NT2/D1 (cell line): ENCODE data around the gene PNKP.

Experiments used
- DNase-seq: peaks from one replicate; pipeline ENCODE4 v3.0.0-alpha.2; 2011; ENCODE audit warnings: low read depth, low spot score
- H3K27me3 ChIP-seq: 2 replicates; pipeline ENCODE4 v1.6.0; 2011; ENCODE audit warnings: mild to moderate bottlenecking; ENCODE audit not compliant: insufficient read length, insufficient read depth
- H3K36me3 ChIP-seq: 2 replicates; pipeline ENCODE4 v1.6.1; 2011; ENCODE audit warnings: mild to moderate bottlenecking, low read length, mixed read lengths; ENCODE audit not compliant: insufficient read depth, insufficient read length
- H3K4me1 ChIP-seq: 2 replicates; pipeline ENCODE4 v1.5.1; 2011; ENCODE audit not compliant: insufficient read depth, insufficient read length
- H3K4me3 ChIP-seq: 2 replicates; pipeline ENCODE4 v1.5.1; 2011; ENCODE audit warnings: low read depth; ENCODE audit not compliant: insufficient read length
- H3K9ac ChIP-seq: 2 replicates; pipeline ENCODE4 v1.6.0; 2011; ENCODE audit warnings: low read depth; ENCODE audit not compliant: insufficient read length
- H3K9me3 ChIP-seq: 2 replicates; pipeline ENCODE4 v1.5.1; 2011; ENCODE audit warnings: mild to moderate bottlenecking, low read length; ENCODE audit not compliant: insufficient read depth
- SUZ12 ChIP-seq: IDR thresholded peaks from 2 replicates; pipeline ENCODE4 v1.6.1; 2011; ENCODE audit not compliant: insufficient read length, insufficient read depth; ENCODE audit errors: extremely low read depth
- YY1 ChIP-seq: IDR thresholded peaks from 2 replicates; pipeline ENCODE4 v1.6.1; 2011; ENCODE audit not compliant: insufficient read length, insufficient read depth
- ZNF274 ChIP-seq: IDR thresholded peaks from 2 replicates; pipeline ENCODE4 v1.6.1; 2011; ENCODE audit warnings: mild to moderate bottlenecking, low read depth, low read length

PNKP gene

DNA sequence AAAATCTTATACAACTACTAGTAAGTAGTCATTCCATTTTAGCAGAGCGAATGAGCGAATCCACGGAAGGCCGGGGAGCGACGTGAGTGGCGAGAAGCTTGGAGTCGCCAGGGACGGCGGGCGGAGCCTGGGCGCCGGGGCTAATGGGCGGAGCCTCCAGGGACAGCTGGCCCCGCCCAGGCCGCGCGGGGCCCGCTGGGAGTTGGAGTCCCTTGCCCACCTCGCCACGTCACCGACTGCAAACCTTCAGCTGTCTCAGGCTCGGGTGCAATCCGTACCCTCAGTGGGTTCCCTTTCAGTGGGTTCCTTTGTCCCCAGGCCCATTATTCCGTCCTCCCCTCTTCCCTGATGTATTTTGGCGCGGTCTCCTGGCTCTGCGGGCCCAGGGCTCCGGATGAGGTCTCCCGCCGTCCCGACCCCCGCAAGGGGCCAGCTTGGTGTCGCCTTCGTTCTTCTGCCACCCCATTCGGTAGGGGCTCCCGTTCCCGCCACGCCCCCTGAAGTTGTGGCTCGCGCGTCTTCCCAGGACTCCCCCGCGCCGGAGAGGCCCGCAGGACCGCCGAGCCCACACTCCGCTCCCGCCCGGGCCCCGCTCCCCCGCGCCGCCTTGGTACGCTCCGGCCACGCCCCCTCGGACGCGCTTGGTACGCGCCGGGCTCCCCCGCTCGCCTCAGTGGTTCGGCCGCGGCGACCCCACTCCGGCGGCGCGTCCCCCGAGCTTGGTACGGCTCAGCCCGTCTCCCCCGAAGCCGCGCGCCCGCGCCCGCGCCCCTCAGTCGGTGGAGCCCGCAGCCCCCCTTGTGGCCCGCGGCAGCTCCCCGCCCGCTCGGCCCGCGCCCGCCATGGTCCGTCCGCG is 16.7 kb downstream of the PNKP start, which contains the start of gene PTOV1:
Gene PTOV1 (plus strand): TSS at position 673 of the 856 bp plus-strand sequence.
- peak; percentile 68 for DNase-seq

DNA sequence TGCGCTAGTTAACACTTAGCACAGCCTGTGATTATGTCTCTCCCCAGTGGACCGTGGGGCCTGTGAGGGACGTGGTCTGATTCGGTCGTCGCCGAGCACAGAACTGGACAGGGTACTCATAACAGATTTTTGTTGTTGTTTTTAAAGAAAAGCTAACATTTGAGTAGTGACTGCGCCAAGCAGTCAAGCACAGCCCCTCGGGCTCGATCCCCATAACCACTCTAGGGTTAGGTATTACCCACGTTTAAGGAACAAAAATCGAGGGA is 17.2 kb downstream of the PNKP start:
- Histone ChIP-seq H3K4me1 (peaks cover 9% of the 10 kb centered on the region), H3K27me3 (no peaks in the 10 kb centered on the region), H3K9ac (no peak overlapping the region), H3K36me3 (peaks cover 37% of the 10 kb centered on the region), H3K9me3 (no peaks in the 10 kb centered on the region), H3K4me3 (peak overlapping the region; percentile 69)
- no peak for TF ChIP-seq YY1
- TF ChIP-seq SUZ12, result no peak
- TF ChIP-seq ZNF274, result no peak
- DNase-seq, result no peak

More for the DNA sequence above, 16.7 kb downstream of the PNKP start, which contains the start of gene PTOV1:
- peaks cover 9% of the 10 kb centered on the region for H3K4me1 ChIP-seq
- peak within 1 kb of the TSS; percentile 88 for H3K9ac ChIP-seq
- TF ChIP-seq ZNF274 (no peak), YY1 (no peak), SUZ12 (no peak)
- H3K36me3 ChIP-seq, result peaks cover 43% of the 10 kb centered on the region
- peak within 1 kb of the TSS; percentile 69 for H3K4me3 ChIP-seq
- H3K9me3 ChIP-seq, result no peaks in the 10 kb centered on the region
- H3K27me3 ChIP-seq, result no peaks in the 10 kb centered on the region

DNA sequence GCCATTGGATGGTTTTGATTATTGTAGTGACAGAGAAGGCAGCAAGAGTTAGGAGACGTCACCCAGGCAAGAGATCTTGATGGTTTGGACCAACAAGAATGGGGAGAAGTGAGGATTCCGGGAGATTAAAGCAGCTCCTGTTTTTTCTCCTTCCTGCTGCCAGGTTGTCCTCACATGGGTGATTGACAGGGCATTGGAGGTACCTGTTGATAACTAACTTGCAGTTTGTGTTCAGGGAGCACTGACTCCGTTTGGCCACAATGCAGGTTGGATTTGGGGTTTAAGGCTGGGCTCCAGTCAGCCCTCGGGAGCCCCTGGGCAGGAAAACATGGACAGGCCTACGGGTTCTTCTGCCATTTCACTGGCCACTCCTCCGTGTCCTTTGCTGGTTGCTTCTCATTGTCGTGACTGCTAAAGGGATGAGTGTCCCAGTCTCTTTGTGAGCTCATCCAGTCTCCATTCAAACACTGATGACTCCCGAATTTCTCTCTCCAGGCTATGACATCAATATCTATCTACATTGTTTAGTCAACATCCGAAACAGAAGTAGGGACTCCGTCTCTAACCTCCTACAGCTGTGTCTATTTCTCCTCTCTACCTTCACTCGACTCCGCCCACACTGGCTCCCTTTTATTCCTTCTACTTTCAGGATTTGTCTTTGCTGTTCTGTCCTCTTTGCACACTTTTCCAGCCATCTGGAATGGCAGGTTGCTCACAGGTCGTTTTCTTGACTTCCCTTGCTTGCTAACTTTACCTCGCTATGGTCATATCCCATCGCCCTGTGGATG is 17.7 kb downstream of the PNKP start:
- DNase-seq, result no peak
- Histone ChIP-seq H3K36me3 (peaks cover 33% of the 10 kb centered on the region), H3K4me3 (peak overlapping the region; percentile 69), H3K9me3 (no peaks in the 10 kb centered on the region), H3K4me1 (peaks cover 9% of the 10 kb centered on the region), H3K9ac (no peak overlapping the region), H3K27me3 (no peaks in the 10 kb centered on the region)
- TF ChIP-seq ZNF274 (no peak), YY1 (no peak), SUZ12 (no peak)

DNA sequence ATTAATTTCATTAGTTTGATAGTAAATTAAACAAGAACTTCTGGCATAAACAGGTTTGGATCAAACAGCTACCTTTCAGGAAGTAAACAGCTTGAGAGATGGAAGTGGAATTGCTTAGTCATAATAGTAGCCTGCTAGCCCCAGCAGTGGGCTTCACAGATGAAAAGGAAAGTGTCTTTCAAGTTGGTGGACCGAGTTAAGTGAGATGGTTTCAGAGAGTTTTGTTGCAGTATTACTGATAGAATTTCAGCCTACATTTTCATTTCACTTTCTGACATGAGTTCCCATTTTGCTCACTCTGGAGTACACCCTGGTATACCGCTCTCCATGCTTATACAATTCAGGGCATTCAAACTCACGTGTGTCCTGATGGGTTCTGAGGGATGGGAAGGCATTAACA is 18.4 kb downstream of the PNKP start:
- Histone ChIP-seq H3K27me3 (no peaks in the 10 kb centered on the region), H3K4me1 (peaks cover 9% of the 10 kb centered on the region), H3K4me3 (no peak overlapping the region), H3K9me3 (no peaks in the 10 kb centered on the region), H3K9ac (no peak overlapping the region), H3K36me3 (peaks cover 26% of the 10 kb centered on the region)
- DNase-seq, result no peak
- no peak for TF ChIP-seq SUZ12
- TF ChIP-seq YY1, result no peak
- no peak for TF ChIP-seq ZNF274

DNA sequence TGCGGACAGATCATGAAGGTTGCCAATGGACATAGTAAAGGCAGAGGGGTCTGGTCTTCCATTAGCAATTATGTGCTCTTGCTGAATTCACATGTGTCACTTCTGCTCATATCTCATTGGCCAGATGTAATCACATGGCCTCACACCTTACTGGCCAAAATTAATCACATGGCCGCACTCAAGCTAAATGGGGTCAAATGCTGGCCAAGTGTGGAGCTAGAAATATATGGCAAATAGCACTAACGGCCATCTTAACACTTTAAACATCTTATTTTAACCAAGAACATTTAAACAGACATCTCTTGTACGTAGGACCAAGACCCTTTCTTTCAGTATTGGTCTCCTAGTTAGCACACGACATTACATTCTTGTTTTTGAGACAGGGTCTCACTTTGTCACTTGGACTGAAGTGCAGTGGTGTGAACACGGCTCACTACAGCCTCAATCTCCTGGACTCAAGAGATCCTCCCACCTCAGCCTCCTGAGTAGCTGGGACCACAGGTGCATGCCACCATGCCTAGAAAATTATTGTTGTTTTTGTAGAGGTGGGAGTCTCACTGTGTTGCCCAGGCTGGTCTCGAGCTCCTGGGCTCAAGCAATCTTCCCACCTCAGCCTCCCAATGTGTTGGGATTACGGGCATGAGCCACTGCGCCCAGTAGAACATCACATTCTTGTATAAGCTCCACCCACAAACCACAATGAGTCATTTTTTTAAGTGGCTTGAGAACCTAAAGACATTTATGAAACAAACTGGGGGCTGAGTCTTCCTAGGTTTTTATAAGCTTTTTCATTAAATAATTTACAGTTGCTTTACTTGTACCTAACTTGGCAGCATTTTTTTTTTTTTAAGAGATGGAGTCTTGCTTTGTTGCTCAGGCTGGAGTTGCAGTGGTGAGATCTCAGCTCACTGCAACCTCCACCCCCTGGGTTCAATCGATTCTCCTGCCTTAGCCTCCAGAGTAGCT is 19.4 kb downstream of the PNKP start:
- H3K4me1 ChIP-seq, result peaks cover 9% of the 10 kb centered on the region
- TF ChIP-seq SUZ12 (no peak), ZNF274 (no peak), YY1 (no peak)
- no peaks in the 10 kb centered on the region for H3K27me3 ChIP-seq
- H3K9ac ChIP-seq, result no peak overlapping the region
- peaks cover 22% of the 10 kb centered on the region for H3K36me3 ChIP-seq
- H3K9me3 ChIP-seq, result no peaks in the 10 kb centered on the region
- no peak for DNase-seq
- no peak overlapping the region for H3K4me3 ChIP-seq

DNA sequence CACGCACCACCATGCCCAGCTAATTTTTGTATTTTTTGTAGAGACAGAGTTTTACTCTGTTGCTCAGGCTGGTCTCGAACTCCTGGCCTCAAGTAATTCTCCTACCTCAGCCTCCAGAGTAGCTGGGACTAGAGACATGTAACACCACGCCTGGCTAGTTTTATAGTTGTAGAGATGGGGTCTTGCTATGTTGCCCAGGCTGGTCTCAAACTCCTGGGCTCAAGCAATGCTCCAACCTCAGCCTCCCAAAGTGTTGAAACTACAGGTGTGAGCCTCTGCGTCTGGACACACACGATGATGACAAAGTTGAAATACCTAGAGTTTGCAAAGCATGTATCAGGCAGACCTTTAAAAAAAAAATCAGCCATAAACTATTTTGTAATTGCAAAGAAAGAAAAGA is 21.0 kb downstream of the PNKP start:
- no peak for TF ChIP-seq SUZ12
- TF ChIP-seq ZNF274, result no peak
- TF ChIP-seq YY1, result no peak

DNA sequence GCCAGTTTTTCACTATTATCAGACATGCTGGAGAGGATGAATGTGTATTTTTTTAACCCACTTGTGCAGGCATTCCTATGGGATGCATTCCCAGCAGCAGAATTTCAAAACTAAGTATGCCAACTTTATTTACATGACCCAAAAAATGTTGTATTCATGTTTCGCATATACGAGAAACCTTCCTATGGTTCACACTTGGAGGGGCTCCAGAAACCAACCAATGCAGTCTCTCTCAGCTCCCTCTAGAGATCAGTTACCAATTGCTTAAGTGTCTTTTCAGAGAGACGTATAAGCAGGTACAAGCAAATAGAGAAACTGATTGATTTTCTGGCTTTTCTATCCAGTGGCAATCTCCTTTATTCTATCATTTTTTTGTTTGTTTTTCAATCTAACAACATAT is 22.0 kb downstream of the PNKP start:
- peaks cover 3% of the 10 kb centered on the region for H3K4me1 ChIP-seq
- H3K4me3 ChIP-seq, result no peak overlapping the region
- no peak for DNase-seq
- H3K27me3 ChIP-seq, result no peaks in the 10 kb centered on the region
- H3K36me3 ChIP-seq, result peaks cover 23% of the 10 kb centered on the region
- TF ChIP-seq ZNF274, result no peak
- no peak for TF ChIP-seq SUZ12
- no peak for TF ChIP-seq YY1
- H3K9ac ChIP-seq, result no peak overlapping the region
- no peaks in the 10 kb centered on the region for H3K9me3 ChIP-seq

More for the DNA sequence above, 21.0 kb downstream of the PNKP start:
- H3K9ac ChIP-seq, result no peak overlapping the region
- peaks cover 3% of the 10 kb centered on the region for H3K4me1 ChIP-seq
- no peaks in the 10 kb centered on the region for H3K27me3 ChIP-seq
- H3K9me3 ChIP-seq, result no peaks in the 10 kb centered on the region
- peaks cover 17% of the 10 kb centered on the region for H3K36me3 ChIP-seq
- no peak overlapping the region for H3K4me3 ChIP-seq
- no peak for DNase-seq
